Brain pericyte (primary cell): ENCODE measurements around the gene SORL1-AS1.
A peak's percentile ranks its signal among the peaks of the same experiment; 100 is the strongest.
"Not testable (repeated sequence)": the region's sequence is repeated elsewhere in the genome, so short reads cannot be mapped to it uniquely, and the experiment has no call there.

Experiments used
- DNase-seq: peaks from one replicate; pipeline ENCODE4 v3.0.0-alpha.2; 2012; ENCODE audit warnings: low read depth, low spot score

The SORL1-AS1 gene

GRCh38 chr11:121429556-121429955 is 23.2 kb downstream of the SORL1-AS1 start:
- no peak for DNase-seq

GRCh38 chr11:121427400-121427744 is 25.4 kb downstream of the SORL1-AS1 start:
- DNase-seq, result no peak

DNA sequence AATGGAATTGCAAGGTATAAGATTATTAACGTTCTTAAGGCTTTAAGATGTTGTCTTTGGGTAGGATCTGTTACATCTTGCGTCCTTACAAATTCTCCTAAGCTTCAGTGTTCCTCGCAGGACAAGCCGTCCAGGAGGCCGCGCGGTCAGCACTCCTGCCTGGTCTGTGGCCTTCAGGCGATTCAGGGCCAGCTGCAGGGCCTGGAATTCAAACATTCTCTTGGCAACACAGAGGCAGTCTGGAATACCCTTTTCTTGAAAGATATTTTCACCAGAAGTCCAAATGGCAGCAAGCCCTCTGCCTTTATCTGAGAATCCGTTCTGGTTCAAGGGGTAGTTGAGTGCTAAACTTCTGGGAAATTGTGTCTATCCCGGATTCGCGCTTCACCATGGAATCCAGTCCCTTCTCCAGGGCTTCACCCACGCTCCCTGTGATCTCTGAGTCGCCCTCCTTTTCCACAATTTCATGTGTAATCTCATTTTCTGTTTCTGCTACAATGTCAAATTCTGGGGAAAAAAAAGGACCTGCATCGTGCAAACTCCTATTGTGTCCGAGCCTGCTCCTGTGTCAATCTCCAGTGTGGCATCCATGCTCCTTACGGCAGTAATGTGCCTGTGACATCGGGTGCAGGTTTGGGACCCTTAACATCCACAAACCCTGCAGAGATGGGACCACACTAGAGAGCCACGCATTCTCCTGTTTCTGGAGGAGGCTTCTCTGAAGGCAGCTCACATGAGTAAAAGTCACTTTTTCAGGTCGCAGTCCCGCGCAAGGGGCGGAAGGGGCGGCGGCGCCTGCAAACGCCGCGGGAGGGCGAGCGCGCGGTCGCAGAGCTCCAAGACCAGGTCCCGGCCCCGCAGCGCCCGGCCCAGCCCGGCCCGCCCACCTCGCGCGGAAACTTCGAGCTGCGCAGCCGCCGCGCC is 26.0 kb downstream of the SORL1-AS1 start:
- DNase-seq, result no peak

DNA sequence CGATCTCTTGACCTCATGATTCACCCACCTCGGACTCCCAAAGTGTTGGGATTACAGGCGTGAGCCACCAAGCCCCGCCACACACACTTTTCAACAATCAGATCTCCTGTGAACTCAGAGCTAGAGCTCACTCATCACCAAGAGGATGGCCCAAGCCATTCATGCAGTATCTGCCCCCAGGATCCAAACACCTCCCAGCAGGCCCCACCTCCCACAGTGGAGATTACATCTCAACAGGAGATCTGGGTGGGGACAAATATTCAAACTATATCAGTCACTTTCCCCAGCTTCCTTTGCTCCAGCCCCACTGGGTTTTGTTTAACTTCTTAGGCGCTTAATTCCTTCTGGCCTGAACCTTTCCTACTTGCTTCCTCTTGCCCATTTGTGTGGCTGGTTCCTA is 26.9 kb downstream of the SORL1-AS1 start:
- no peak for DNase-seq

DNA sequence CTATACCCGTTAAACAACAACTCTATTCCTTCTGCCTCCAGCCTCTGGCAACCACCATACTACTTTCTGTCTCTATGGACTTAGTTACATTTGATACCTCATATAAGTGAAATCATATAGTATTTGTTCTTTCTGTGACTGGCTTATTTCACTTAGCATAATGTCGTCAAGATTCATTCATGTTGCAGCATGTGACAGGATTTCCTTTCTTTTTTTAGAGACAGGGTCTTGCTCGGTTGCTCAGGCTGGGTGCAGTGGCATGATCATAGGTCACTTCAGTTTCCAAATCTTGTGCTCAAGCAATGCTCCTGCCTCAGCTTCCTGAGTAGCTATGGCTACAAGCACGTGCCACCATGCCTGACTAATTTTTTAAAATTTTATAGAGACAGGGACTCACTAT is 30.1 kb downstream of the SORL1-AS1 start:
- no peak for DNase-seq

- no peak for DNase-seq
Observed at GRCh38 chr11:121421149-121421901, 31.4 kb downstream of the SORL1-AS1 start.

- DNase-seq, result no peak
Observed at GRCh38 chr11:121420398-121420797, 32.4 kb downstream of the SORL1-AS1 start.

GRCh38 chr11:121419836-121420235 is 32.9 kb downstream of the SORL1-AS1 start:
- DNase-seq, result no peak

GRCh38 chr11:121418625-121419114 is 34.1 kb downstream of the SORL1-AS1 start:
- DNase-seq, result no peak

DNA sequence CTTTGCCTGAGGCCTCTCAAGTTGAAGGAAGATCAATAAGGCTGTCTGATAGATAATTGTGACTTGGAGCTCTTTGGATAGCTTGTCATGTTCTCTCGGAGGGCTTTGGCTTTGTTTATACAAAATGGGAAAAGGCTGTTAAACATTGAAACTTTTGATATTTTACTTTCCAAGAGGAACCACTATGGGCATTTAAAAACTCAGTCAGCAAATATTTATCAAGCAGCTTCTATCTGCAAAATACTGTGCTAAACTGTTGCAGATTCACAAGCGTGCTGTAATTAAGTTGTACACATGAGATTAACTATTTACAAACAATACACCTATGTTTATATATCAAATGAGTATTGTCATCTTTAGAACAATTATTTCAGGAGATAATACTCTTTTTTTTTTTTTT is 35.2 kb downstream of the SORL1-AS1 start:
- DNase-seq, result no peak

GRCh38 chr11:121417055-121417551 is 35.7 kb downstream of the SORL1-AS1 start:
- peak; percentile 22 for DNase-seq

- no peak for DNase-seq
Observed at GRCh38 chr11:121415856-121416255, 36.9 kb downstream of the SORL1-AS1 start.

- DNase-seq, result no peak
Observed at GRCh38 chr11:121414141-121414913, 38.4 kb downstream of the SORL1-AS1 start.

DNA sequence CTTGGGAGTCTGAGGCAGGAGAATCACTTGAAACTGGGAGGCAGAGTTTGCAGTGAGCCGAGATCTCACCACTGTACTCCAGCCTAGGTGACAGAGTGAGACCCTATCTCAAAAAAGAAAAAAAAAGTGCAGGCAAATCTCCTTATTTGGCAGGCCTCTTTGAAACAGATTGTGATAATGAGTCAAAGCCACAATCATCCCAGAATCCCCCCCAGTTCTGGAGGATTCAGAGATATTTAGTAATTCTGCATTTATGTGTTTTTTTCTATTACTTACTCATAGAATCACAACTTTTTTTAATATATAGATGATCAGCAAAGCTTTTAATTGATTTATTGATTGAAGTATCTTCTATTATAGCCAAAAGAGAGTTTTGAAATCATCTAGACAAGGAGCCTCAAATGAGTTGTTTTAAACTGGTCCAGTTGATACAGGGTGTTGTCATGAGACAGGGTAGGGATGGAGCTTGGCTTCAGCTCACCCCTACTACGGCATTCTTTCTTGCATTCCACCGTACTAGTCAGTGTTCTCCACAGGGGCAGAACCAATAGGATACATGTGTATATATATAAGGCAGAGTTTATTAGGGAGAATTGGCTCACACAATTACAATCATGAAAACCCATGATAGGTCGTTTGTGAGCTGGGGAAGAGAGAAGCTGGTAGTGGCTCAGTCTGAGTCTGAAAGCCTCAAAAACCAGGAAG is 39.9 kb downstream of the SORL1-AS1 start:
- DNase-seq, result no peak

- DNase-seq, result no peak
Observed at GRCh38 chr11:121412000-121412587, 40.7 kb downstream of the SORL1-AS1 start.

DNA sequence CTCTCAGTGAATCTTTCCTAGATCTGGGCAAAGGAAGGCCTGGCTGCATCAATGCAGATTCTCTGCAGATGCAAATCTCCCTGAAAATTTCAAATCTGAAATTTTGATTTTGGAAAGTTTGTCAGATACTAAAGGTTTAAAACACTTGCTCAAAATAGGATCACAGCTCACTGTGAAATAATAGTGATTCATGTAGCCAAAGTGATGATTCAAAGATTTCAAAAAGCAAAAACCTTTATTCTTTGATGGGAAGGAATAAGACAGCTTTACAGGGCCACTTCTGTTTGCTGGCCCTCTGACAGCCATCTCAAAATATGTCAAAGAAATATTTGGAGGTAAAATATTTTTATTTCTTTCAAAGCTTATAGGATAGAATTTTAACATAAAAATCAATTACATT is 41.4 kb downstream of the SORL1-AS1 start:
- DNase-seq, result not testable (repeated sequence)

DNA sequence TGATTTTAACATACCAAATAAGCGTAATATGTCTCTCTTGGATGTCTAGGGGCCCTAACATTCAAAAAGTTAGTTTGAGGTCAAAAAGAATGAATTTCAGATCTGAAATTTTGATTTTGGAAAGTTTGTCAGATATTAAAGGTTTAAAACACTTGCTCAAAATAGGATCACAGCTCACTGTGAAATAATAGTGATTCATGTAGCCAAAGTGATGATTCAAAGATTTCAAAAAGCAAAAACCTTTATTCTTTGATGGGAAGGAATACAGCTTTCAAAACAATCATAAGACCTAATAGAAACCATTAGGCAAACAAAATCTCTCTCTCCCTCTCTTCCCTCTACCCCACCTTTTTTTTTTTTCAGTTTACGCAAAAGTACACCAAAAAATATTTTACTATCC is 42.7 kb downstream of the SORL1-AS1 start:
- DNase-seq, result not testable (repeated sequence)

DNA sequence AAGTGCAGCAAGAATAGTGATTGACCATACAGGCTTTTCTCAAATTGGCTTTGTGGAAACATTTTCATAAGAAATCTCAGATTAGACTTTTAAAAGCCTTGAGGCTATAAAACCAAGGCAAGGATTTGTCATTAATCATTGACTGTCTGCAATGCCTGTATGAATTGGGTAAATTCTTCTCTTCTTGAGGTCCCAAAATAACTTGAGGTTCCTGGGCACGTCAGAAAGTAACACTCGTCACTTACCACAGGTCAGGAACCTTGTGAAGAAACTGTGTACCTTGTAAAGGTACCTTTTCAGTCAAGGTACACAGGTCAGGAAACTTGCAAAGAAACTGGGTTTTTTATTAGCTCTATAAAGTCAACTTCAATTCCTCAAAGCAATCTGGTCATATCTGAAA is 43.9 kb downstream of the SORL1-AS1 start:
- DNase-seq, result no peak

- no peak for DNase-seq
Observed at GRCh38 chr11:121406291-121406690, 46.5 kb downstream of the SORL1-AS1 start.

DNA sequence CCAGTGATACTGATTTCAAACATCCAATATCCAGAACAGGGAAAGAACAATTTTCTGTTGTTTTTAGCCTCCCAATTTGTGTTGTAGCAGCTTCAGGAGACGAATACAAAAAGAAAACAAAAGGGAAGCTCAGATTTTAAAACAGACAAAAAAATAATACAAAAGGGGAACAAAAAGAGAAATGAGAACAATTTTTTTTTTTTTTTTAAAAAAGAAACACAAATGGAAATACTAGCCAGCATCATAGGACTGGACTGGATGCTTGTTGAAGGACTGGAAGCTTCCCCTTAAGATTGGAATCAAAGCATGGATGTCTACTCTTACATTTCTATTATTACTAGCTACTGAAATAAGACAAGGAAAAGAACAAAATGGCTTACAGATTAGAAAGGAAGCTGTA is 47.1 kb downstream of the SORL1-AS1 start:
- DNase-seq, result no peak

- DNase-seq, result no peak
Observed at GRCh38 chr11:121394785-121395184, 58.0 kb downstream of the SORL1-AS1 start.
